ENCODE data around the gene TRA2A. TPM values are rescaled to one million over a fixed set of nuclear protein-coding genes. Genes with fewer than 3 reads are reported as not detected.
"Not testable (repeated sequence)": the region's sequence is repeated elsewhere in the genome, so short reads cannot be mapped to it uniquely, and the experiment has no call there.

Gene TRA2A
- total RNA-seq, 1 experiment from 2014 or later: 32.5 TPM

- in situ Hi-C loops (cut with HindIII; ENCODE audit: low pct_unique_long_range_greater_than_20kb, low sequenced_read_pairs): no loop called here
- no peak for DNase-seq (ENCODE audit: low read depth)
Measured at GRCh38 chr7:23523486-23524075, 8.2 kb downstream of the TRA2A start.

DNA sequence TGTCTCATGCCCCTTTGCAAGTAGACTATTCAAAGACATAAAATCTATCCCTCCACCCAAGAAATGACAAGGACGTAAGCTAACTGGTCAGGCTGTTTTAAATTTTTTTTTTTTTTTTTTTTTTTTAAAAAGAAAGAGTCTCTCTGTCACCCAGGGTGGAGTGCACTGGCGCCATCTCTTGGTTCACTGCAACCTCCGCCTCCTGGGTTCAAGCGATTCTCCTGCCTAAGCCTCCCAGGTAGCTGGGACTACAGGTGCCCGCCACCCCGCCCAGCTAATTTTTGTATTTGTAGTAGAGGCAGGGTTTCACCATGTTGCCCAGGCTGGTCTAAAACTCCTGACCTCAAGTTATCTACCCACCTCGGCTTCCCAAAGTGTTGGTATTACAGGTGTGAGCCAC lies 11.2 kb downstream of the TRA2A start:
- in situ Hi-C loops (cut with HindIII; ENCODE audit: low pct_unique_long_range_greater_than_20kb, low sequenced_read_pairs): no loop called here
- no peak for DNase-seq (ENCODE audit: low read depth)

DNA sequence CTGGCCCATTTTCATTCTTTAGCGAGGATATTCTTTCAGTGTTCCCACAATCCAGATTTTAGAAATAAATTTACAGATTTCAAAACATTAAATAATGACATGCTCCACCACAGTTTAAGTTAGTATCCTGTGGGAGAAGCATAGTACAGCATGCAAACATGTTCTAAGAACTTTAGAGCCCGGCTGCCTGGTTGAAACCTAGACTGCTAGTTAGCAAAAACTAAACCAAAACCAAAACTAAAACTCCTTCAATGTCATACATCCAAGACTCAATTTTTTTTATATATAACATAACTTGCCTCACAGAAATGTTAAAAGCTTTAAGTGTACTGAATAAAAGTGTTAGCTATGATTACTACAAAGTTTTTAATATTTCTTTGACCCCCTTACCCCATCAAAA lies 17.0 kb downstream of the TRA2A start:
- in situ Hi-C loops (cut with HindIII; ENCODE audit: low pct_unique_long_range_greater_than_20kb, low sequenced_read_pairs): no loop called here
- no peak for DNase-seq (ENCODE audit: low read depth)

- DNase-seq (ENCODE audit: low read depth); in situ Hi-C loops (cut with HindIII; ENCODE audit: low pct_unique_long_range_greater_than_20kb, low sequenced_read_pairs): not testable (repeated sequence)
Measured at GRCh38 chr7:23513746-23514145, 18.0 kb downstream of the TRA2A start.

- DNase-seq (ENCODE audit: low read depth): no peak
- in situ Hi-C loops (cut with HindIII; ENCODE audit: low pct_unique_long_range_greater_than_20kb, low sequenced_read_pairs): no loop called here
Measured at GRCh38 chr7:23494009-23494408, 37.8 kb downstream of the TRA2A start.

- in situ Hi-C loops (cut with HindIII; ENCODE audit: low pct_unique_long_range_greater_than_20kb, low sequenced_read_pairs): no loop called here
- DNase-seq (ENCODE audit: low read depth): no peak
Measured at GRCh38 chr7:23491502-23491901, 40.3 kb downstream of the TRA2A start.

DNA sequence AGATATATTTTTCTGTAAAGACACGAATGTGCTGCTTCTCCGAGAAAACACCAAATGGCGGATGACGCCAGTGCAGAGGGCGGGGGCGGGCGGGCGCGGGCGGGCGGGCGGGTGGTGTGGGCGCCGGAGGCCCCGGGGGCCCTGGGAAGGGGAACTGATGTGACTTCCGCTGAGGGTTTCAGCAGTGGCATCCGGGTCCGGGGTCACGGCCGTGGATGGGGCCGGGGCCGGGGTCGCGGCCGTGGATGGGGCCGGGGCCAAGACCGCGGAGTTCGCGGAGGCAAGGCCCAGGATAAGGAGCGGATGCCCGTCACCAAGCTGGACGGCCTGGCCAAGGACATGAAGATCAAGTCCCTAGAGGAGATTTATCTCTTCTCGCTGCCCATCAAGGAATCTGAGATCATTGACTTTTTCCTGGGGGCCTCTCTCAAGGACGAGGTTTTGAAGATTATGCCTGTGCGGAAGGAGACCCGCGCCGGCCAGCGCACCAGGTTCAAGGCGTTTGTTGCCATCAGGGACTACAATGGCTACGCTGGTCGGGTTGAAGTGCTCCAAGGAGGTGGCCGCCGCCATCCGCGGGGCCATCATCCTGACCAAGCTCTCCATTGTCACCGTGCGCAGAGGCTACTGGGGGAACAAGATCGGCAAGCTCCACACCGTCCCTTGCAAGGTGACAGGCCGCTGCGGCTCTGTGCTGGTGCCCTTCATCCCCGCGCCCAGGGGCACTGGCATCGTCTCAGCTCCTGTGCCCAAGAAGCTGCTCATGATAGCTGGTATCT lies 41.2 kb downstream of the TRA2A start:
- peak; percentile 57 for DNase-seq (ENCODE audit: low read depth)
- in situ Hi-C loops (cut with HindIII; ENCODE audit: low pct_unique_long_range_greater_than_20kb, low sequenced_read_pairs): no loop called here

GRCh38 chr7:23488714-23489113 lies 43.1 kb downstream of the TRA2A start:
- DNase-seq (ENCODE audit: low read depth); in situ Hi-C loops (cut with HindIII; ENCODE audit: low pct_unique_long_range_greater_than_20kb, low sequenced_read_pairs): not testable (repeated sequence)

DNA sequence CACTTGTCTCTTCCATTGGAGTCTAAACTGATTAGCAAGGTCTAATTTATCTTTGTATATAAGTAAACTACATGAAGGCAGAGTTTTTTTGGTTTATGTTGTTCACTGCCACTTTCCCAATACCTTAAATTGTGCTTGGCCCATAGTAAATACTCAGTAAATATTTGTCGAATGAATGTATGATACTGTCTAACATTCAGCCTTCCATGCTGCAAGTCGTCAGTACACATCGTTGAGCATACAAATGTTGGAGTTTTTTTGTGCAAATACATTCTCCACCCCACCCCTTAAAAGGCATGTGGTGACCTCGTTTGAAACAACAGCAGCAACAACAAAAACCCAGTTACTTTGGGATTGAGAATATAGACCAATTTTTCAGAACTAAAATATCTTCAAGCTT lies 44.1 kb downstream of the TRA2A start:
- in situ Hi-C loops (cut with HindIII; ENCODE audit: low pct_unique_long_range_greater_than_20kb, low sequenced_read_pairs): no loop called here
- DNase-seq (ENCODE audit: low read depth): no peak

DNA sequence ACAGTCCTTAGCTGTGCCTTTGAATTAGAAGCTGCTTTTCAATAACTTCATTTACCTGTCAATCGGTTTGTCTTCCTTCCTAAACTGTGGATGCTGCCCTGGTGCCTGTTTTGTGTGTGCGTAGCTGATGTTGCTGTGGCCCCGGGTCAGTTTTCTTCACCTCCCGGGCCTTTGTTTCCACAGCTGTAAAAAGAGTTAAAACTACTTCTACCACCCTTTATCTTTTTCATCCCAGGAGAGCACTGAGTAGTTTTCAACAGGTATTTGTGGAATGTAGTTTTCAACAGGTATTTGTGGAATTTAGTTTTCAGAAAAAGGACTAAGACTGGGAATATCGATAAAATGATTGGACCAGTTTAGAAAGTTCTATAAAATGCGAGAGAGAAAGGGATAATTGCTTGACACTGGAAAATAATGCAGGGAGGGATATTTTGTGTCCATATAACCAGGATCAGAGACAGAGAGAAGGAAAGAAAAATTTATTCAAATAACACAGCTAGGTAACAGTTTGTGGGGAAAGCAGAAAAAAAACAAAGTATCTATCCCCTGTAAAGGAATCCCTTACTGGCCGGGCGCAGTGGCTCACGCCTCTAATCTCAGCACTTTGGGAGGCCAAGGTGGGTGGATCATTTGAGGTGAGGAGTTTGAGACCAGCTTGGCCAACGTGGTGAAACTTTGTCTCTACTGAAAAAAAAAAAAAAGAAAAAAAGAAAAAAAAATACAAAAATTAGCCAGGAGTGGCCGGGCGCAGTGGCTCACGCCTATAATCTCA lies 45.6 kb downstream of the TRA2A start:
- in situ Hi-C loops (cut with HindIII; ENCODE audit: low pct_unique_long_range_greater_than_20kb, low sequenced_read_pairs): no loop called here
- DNase-seq (ENCODE audit: low read depth): no peak

- DNase-seq (ENCODE audit: low read depth): no peak
- in situ Hi-C loops (cut with HindIII; ENCODE audit: low pct_unique_long_range_greater_than_20kb, low sequenced_read_pairs): no loop called here
Measured at GRCh38 chr7:23482686-23483085, 49.1 kb downstream of the TRA2A start.

- DNase-seq (ENCODE audit: low read depth): no peak
- in situ Hi-C loops (cut with HindIII; ENCODE audit: low pct_unique_long_range_greater_than_20kb, low sequenced_read_pairs): no loop called here
Measured at GRCh38 chr7:23477962-23478866, 53.6 kb downstream of the TRA2A start.

DNA sequence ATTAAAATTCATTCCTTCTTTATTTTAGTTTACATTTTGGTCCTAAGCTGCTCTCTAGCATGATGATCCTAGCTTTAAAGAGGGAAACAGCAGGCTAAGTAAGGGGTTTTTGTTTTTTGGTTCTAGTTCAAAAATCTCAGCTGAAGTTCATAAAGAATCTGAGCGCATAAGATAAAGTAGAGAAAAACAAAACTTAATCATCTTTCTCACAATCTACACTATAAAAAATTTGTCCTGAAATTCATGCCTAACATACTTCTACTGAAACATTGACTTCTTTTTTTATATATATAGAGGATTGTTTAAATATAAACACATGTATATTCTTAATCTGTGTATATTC lies 54.7 kb downstream of the TRA2A start:
- in situ Hi-C loops (cut with HindIII; ENCODE audit: low pct_unique_long_range_greater_than_20kb, low sequenced_read_pairs): no loop called here
- no peak for DNase-seq (ENCODE audit: low read depth)

GRCh38 chr7:23476286-23477156 lies 55.3 kb downstream of the TRA2A start:
- DNase-seq (ENCODE audit: low read depth): peak; percentile 44
- in situ Hi-C loops (cut with HindIII; ENCODE audit: low pct_unique_long_range_greater_than_20kb, low sequenced_read_pairs): no loop called here

GRCh38 chr7:23475576-23475839 lies 56.3 kb downstream of the TRA2A start:
- in situ Hi-C loops (cut with HindIII; ENCODE audit: low pct_unique_long_range_greater_than_20kb, low sequenced_read_pairs): no loop called here
- no peak for DNase-seq (ENCODE audit: low read depth)

DNA sequence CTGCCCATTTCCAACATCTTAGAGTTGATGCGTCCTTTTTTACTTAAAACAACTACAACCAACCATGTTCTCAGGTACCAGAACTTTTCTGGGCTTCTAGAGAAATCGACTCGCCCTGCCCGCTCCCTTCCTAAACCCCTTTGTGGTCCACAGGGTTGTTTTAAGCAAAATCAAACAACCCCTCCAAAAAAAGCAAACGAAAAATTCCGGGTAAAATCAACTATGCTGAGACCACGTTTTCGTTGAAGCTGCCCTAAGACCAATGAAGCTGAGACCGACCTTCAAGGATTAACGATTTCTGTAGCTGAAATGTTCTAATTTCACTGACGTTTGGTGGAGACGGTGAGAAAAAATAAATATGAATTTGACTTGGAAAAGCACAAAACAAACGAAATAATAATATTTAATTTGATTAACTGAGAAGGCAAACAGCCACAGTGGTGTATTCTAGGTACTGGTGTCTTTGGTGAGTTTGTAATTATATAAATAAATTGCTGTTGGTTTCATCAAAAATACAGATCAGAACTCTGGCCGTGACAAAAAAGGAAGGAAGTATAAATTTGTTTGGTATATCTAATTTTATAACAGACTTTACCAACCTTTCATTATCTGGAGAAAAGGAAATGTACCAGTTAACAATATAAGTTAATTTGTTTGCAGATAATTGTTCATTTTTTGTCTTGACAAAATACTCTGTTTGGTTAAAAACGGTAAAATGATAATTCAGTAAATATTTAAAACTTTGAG lies 56.8 kb downstream of the TRA2A start:
- in situ Hi-C loops (cut with HindIII; ENCODE audit: low pct_unique_long_range_greater_than_20kb, low sequenced_read_pairs): no loop called here

DNA sequence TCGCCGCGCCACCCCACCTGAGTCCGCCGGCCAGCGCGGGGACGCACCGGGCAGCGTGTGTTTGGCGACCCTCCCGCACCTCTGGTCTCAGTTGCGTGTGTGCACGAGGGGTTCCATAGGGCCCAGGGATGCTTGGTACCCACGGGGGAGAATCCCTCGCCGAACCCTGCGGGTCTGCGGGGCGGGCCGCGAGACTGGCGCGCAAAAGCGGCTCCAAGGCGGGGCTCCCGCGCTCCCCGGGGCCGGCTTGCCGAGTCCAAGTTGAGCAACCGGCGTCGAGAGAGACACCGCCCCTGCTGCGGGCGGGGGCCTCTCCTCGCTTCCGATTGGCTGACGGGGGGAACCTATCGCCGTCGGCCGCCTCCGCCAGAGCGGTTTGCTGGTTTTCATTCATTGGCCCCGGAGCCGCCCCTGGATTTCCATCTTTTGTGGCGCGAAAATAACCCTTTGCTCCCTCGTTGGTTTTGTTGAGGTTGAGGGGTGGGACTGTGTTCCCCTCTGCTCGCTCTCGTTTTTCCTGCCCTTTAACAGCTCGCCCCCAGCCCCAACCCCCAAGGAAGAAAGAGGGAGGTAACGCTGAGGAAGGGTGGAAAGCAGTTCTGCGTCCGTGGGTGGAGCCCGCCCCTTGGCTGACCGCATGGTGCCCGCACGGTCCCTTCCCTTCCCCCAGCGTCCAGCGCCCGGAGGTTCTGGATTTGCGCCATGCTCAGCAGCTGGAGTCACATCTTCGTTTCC lies 57.5 kb downstream of the TRA2A start:
- in situ Hi-C loops (cut with HindIII; ENCODE audit: low pct_unique_long_range_greater_than_20kb, low sequenced_read_pairs): no loop called here

More for the DNA sequence above, 56.8 kb downstream of the TRA2A start:
- no peak for DNase-seq (ENCODE audit: low read depth)

More for the DNA sequence above, 57.5 kb downstream of the TRA2A start:
- DNase-seq (ENCODE audit: low read depth): peak; percentile 99

Data from Caki2 (cell line).